NT2/D1 (cell line): ENCODE results near the gene RTP3.

Experiments used
- YY1 ChIP-seq: IDR thresholded peaks from 2 replicates; pipeline ENCODE4 v1.6.1; 2011; ENCODE audit not compliant: insufficient read length, insufficient read depth
- ZNF274 ChIP-seq: IDR thresholded peaks from 2 replicates; pipeline ENCODE4 v1.6.1; 2011; ENCODE audit warnings: mild to moderate bottlenecking, low read depth, low read length

DNA sequence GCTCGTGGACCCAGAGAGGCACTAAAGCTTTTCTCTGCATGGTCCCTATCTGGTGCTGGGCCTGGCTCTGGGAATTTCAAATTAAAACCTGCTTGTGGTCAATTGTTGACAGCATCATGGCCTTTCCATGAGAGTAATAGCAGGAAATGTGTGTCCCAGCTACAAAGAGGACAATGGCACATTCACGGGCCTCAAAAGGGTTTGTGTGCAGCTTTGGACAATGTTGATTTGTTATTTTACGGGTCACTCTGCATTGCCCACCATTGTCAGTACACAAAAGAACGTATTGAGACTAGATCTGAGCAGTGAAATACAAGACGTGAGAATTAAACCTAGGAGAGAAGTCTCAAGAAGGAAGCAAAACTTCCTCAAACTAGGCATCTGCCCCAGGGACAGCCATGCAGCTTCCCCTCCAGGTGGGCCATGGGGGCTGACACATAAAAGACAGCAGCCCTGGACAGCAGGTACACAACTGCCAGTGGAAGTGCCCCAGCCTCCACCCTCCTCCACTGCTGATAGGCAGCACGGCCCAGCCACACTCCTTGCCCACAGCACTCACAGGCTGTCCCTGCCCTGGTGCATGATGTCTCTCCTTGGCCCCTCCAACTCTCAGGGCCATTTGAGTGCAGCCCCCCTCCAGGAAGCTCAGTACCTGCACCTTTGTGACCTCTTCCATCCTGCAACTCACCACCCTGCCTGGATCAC, 17.1 kb upstream of the RTP3 start:
- TF ChIP-seq ZNF274: no peak
- TF ChIP-seq YY1: no peak
